Measurements from ENCODE around the gene MESD. TPM values are rescaled to one million over a fixed set of nuclear protein-coding genes. Genes with fewer than 3 reads are reported as not detected.

MESD gene
- total RNA-seq, result 23.9 and 26.6 TPM in 2 replicates

DNA sequence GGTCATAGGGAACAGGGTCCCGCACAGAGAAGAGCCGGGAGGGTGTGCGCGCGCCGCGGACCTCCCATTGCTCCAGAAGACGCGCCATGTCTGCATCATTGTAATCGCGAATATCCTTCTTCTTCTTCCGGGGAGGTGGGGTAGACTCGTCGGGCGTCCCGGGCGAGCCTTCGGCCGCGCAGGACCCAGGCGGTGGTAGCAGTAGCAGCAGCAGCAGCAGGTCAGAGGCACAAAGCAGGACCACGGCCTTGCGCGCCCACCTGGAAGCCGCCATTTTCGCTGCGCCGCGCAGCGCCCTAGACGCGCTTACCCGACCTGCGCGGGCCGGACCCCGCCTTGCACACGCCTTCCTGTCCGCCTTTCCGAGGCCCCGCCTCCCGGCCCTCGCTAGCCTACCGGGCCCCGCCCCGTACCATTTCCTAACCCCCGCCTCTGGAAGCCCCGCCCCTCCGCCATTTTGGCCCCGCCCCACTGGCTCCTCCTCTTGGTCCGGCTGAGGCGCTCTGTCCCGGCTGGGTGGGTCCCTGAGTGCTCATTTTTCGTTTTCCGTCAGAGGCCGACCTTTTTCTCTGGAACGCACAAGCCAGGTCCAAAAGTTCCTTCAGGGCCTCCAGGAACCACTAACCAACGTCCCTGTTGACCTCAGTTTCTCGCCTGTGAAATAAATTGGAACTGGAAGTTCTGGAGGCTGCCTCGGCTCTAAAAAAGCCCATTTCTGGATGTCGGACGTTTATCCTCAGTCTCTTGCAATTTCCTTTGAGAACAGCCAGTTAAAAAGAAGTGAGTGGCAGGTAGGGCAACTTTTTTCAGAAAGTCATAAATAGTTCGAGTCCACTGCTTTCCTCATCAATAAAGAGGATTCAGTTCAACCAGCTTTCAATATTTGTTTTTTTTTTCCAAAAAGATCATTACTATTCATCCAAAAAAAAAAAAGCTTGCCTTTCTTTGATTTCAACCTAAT, at the start of gene MESD:
MESD (minus strand) TSS at position 302 of the 961 bp plus-strand sequence; CDS start at position 274, 28 bp downstream.

DNA sequence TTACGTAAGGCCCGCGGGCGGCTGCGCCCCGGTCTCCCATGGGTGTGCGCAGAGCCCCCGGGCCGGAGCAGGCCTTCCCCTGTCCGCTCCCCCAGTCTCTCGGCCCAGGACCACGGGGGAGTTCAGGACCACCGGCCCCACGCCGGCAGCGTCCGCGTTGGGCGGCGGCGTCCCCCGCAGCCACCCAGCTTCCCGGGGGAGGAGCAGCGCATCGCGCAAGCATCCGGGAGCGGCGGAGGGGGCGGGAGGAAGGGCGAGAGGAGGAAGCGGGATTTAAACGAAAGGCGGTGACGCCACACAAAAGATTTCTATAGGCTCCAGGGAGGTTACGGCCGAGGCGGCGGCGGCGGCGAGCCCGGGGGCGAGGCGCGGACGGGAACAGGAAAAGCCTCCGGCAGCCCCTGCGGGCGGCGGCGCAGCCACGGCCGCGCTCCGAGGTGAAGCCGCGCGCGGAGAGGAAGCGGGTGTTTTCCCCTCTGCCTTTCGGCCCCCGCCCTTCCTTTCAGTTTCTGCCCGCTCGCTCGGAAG, 11.1 kb upstream of the MESD start, which contains the start of gene TLNRD1:
TLNRD1 (plus strand) TSS at position 300 of the 528 bp plus-strand sequence. CDS start 1,349 bp downstream, outside the sequence.

Other genes starting within 250 kb of the MESD start
- 111 and 613 TPM in 2 replicates for gene CEMIP, start 210.4 kb downstream of the MESD start, total RNA-seq
- gene TLNRD1, start 11.1 kb upstream of the MESD start, total RNA-seq, result 8.4 and 10.8 TPM in 2 replicates
- gene CFAP161, start 144.5 kb upstream of the MESD start, total RNA-seq, result 0.66 TPM in 1 of 2 replicates, not detected in the other
- gene IL16, start 207.1 kb upstream of the MESD start, total RNA-seq, result 2.0 and 6.1 TPM in 2 replicates

All from smooth muscle cell of trachea (primary cell).